HFF-Myc (cell line): ENCODE data around the gene NDUFV2.
"Not testable (repeated sequence)": the region's sequence is repeated elsewhere in the genome, so short reads cannot be mapped to it uniquely, and the experiment has no call there.

Experiments
- DNase-seq: peaks from one replicate; pipeline ENCODE4 v3.0.0-alpha.2; 2011; ENCODE audit warnings: low read depth; ENCODE audit errors: extremely low read depth
- H3K4me3 ChIP-seq: replicated peaks from 2 replicates; pipeline ENCODE4 v1.5.1; 2011; ENCODE audit warnings: low read depth, mild to moderate bottlenecking, control low read depth, low read length
- TF ChIP-seq, protein P1 (sequence below): IDR thresholded peaks from 2 replicates; pipeline ENCODE4 v1.5.1; 2012; ENCODE audit warnings: mild to moderate bottlenecking, low read depth, low read length, control low read depth; ENCODE audit errors: missing control alignments

The NDUFV2 gene

DNA sequence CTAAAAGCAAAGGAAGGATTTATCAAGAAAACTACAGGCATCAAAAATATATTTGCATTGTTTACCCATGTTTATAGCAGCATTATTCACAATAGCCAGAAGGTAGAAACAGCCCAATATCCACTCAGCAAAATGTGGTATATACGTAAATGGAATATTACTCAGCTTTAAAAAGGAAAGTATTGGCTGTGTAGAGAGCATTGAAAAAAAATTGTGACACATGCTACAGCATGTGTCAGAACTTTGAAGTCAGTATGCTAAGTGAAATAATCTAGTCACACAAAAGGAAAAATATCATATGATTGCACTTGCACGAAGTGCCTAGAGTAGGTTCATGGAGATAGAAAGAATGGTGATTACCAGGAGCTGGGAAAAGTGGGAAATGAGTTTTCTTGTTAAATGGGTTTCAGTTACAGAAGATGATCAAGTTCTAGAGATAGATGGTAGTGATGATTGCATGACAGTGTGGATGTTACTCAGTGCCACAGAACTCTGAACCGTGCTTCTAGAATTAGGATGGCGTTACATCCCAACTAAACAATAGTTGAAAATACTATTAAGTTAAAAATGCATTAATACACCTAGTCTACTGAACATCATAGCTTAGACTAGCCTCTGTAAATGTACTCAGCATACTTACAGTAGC is 54.2 kb downstream of the NDUFV2 start:
- DNase-seq = no peak
- TF ChIP-seq, protein P1, sequence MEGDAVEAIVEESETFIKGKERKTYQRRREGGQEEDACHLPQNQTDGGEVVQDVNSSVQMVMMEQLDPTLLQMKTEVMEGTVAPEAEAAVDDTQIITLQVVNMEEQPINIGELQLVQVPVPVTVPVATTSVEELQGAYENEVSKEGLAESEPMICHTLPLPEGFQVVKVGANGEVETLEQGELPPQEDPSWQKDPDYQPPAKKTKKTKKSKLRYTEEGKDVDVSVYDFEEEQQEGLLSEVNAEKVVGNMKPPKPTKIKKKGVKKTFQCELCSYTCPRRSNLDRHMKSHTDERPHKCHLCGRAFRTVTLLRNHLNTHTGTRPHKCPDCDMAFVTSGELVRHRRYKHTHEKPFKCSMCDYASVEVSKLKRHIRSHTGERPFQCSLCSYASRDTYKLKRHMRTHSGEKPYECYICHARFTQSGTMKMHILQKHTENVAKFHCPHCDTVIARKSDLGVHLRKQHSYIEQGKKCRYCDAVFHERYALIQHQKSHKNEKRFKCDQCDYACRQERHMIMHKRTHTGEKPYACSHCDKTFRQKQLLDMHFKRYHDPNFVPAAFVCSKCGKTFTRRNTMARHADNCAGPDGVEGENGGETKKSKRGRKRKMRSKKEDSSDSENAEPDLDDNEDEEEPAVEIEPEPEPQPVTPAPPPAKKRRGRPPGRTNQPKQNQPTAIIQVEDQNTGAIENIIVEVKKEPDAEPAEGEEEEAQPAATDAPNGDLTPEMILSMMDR = no peak
- no peak overlapping the region for H3K4me3 ChIP-seq

DNA sequence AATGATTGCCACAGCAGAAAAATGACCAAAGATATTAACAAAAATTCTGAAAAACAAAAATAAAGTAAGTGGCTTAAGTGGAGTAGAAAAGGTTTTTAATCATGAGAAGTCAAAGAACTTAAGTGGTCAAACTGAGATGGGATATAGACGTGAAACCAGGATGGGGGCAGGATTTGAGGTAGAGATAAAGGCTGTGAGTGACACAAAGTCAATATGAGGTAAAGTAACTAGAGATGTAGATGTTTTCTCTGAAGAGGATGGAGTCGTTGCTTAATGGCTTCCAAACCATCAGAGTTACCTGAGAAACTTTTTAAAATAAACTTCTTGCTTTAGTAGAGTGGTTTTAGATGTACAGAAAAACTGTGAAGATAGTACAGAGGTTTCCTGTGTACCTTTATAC is 55.3 kb downstream of the NDUFV2 start:
- DNase-seq = no peak
- no peak overlapping the region for H3K4me3 ChIP-seq

DNA sequence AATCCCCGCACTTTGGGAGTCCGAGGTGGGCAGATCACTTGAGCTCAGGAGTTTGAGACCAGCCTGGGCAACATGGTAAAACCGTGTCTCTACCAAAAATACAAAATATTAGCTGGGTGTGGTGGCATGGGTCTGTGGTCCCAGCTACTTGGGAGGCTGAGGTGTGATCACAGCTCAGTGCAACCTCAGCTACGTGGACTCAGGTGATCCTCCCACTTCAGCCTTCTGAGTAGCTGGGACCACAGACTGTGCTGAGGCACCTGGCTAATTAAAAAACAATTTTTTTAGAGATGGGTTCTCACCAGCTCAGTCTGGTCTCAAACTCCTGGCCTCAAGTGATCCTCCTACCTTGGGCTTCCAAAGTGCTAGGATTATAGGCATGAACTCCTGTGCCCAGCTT is 57.5 kb downstream of the NDUFV2 start:
- DNase-seq = no peak
- no peak overlapping the region for H3K4me3 ChIP-seq
- TF ChIP-seq, protein P1 = no peak

More for the DNA sequence above, 55.3 kb downstream of the NDUFV2 start:
- TF ChIP-seq, protein P1 = no peak

DNA sequence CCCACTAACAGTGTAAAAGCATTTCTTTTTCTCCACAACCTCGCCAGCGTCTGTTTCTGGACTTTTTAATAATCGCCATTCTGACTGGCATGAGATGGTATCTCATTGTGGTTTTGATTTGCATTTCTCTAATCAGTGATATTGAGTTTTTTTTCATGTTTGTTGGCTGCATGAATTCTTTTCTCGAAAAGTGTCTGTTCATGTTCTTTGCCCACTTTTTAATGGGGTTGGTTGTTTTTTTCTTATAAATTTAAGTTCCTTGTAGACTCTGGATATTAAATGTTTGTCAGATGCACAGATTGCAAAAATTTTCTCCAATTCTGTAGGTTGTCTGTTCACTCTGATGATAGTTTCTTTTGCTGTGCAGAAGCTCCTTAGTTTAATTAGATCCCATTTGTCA is 60.2 kb downstream of the NDUFV2 start:
- H3K4me3 ChIP-seq, DNase-seq: not testable (repeated sequence)

DNA sequence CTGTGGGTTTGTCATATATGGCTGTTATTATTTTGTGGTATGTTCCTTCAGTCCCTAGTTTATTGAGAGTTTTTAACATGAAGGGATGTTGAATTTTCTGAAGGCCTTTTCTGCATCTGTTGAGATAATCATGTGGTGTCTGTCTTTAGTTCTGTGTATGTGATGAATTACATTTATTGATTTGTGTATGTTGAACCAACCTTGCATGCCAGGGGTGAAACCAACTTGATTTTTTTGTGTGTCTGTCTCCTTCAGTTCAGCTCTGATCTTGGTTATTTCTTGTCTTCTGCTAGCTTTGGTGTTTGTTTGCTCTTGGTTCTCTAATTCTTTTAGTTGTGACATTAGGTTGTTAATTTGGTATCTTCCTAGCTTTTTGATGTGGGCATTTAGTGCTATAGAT is 61.6 kb downstream of the NDUFV2 start:
- DNase-seq, H3K4me3 ChIP-seq: not testable (repeated sequence)

DNA sequence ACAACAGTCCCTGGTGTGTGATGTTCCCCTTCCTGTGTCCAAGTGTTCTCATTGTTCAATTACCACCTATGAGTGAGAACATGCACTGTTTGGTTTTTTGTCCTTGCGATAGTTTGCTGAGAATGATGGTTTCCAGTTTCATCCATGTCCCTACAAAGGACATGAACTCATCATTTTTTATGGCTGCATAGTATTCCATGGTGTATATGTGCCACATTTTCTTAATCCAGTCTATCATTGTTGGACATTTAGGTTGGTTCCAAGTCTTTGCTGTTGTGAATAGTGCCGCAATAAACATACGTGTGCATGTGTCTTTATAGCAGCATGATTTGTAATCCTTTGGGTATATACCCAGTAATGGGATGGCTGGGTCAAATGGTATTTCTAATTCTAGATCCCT is 63.4 kb downstream of the NDUFV2 start:
- H3K4me3 ChIP-seq, DNase-seq: not testable (repeated sequence)

DNA sequence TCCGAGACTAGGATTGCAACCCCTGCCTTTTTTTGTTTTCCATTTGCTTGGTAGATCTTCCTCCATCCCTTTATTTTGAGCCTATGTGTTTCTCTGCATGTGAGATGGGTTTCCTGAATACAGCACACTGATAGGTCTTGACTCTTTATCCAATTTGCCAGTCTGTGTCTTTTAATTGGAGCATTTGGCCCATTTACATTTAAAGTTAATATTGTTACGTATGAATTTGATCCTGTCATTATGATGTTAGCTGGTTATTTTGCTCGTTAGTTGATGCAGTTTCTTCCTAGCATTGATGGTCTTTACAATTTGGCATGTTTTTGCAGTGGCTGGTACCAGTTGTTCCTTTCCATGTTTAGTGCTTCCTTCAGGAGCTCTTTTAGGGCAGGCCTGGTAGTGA is 67.0 kb downstream of the NDUFV2 start:
- H3K4me3 ChIP-seq, DNase-seq: not testable (repeated sequence)

DNA sequence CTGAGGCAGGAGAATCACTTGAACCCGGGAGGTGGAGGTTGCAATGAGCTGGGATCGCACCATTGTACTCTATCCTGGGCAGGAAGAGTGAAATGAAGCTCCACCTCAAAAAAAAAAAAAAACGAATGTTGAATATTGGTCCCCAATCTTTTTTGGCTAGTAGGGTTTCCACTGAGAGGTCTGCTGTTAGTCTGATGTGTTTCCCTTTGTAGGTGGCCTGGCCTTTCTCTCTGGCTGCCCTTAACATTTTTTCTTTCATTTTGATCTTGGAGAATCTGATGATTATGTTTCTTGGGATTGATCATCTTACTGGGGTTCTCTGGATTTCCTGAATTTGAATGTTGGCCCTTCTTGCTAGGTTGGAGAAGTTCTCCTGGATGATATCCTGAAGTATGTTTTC is 69.4 kb downstream of the NDUFV2 start:
- not testable (repeated sequence) for DNase-seq, H3K4me3 ChIP-seq

GRCh38 chr18:9172506-9173127 is 70.1 kb downstream of the NDUFV2 start:
- no peak overlapping the region for H3K4me3 ChIP-seq
- TF ChIP-seq, protein P1 = no peak
- no peak for DNase-seq
